Uterus (tissue), 2 donors: Measurements from ENCODE around the gene DDX4.

ENCODE experiments used
- POLR2A ChIP-seq, 2 donors: fragments of 450-650 bp; IDR thresholded peaks; one replicate each; pipeline ENCODE4 v1.6.1; 2016; ENCODE audit warnings: antibody characterized with exemption in 2 of 2, mild to moderate bottlenecking in 1 of 2, moderate library complexity in 1 of 2
- TF ChIP-seq, protein P1 (sequence below), 4 experiments: fragments of 200-600 bp in 2 of 4; fragments of 450-650 bp in 2 of 4; sonication (generic) in 2 of 4; IDR thresholded peaks; one replicate each; pipeline ENCODE4 v1.5.1; 2016 to 2019; ENCODE audit warnings: antibody characterized with exemption in 4 of 4, mild to moderate bottlenecking in 2 of 4, moderate library complexity in 1 of 4

DNA sequence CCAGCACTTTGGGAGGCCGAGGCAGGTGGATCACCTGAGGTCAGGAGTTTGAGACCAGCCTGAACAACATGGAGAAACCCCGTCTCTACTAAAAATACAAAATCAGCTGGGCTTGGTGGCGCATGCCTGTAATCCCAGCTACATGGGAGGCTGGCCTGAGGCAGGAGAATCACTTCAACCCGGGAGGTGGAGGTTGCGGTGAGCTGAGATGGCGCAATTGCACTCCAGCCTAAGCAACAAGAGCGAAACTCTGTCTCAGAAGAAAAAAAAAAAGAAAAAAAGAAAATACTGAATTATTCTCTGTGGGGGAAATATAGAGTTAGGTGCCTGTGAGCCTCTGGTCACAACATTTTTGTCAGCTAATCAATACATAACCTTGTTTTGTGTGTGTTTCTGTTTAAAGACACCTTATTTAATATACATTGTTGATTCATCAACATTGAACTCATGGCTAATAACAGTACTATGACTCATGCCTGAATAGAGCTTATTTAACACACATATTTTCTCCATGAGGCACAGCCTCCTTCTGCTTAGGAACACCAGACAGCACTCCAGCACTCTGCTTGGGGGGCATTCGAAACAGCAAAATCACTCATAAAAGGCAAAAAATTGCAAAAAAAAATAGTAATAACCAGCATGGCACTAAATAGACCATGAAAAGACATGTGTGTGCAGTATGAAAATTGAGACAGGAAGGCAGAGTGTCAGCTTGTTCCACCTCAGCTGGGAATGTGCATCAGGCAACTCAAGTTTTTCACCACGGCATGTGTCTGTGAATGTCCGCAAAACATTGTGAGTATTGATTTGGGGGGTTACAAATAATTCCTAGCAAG is 113.2 kb downstream of the DDX4 start, which contains the start of gene IL31RA:
- TF ChIP-seq, protein P1, sequence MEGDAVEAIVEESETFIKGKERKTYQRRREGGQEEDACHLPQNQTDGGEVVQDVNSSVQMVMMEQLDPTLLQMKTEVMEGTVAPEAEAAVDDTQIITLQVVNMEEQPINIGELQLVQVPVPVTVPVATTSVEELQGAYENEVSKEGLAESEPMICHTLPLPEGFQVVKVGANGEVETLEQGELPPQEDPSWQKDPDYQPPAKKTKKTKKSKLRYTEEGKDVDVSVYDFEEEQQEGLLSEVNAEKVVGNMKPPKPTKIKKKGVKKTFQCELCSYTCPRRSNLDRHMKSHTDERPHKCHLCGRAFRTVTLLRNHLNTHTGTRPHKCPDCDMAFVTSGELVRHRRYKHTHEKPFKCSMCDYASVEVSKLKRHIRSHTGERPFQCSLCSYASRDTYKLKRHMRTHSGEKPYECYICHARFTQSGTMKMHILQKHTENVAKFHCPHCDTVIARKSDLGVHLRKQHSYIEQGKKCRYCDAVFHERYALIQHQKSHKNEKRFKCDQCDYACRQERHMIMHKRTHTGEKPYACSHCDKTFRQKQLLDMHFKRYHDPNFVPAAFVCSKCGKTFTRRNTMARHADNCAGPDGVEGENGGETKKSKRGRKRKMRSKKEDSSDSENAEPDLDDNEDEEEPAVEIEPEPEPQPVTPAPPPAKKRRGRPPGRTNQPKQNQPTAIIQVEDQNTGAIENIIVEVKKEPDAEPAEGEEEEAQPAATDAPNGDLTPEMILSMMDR (IDR thresholded peaks at IDR 0.05), result no peak
- no peak for TF ChIP-seq POLR2A (IDR thresholded peaks at IDR 0.05)
